ENCODE results near the gene ARHGAP45. TPM values are rescaled to one million over a fixed set of nuclear protein-coding genes. Genes with fewer than 3 reads are reported as not detected.

ARHGAP45 gene
- total RNA-seq, 3 donors from 2014 or later (not counting 1 experiment from before 2014, with no cell fraction given), result 535 to 601 (median 560) TPM

DNA sequence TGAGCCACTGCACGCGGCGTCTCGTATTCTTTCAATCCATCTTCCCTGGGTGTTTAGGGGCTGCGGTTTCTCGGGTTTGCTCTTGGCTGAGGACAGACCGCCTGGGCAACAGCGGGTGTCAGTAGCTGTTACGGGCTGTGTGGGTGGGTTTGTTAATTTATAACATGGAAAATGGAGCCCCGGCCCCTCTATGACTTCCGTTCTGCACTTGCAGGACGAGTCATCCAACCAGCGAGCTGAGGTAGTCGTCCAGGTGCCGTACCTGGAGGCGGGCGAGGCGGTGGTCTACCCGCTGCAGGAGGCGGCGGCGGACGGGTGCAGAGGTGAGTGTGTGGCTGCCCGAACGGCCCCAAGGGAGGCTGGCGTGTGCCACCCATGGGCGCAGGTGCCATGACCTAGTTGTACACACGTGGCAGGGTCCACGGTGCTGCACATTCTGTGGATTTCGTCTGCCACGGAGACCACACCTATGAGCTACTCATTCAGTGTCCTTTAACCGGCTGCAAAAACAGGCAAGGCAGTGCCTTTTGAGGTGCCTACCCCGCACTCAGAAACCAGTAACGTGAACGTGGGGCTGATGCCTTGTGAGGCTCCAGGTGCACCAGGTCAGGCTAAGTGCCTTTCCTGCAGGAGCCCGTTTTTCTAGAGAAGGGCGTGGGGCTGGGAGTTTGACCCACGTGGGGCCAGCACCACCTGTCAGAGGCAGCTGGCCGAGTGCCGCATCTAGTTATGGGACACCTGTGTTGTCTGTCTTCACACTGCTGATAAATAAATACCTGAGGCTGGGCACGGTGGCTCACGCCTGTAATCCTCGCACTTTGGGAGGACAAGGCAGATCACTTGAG lies 17.3 kb downstream of the ARHGAP45 start:
- Mint-ChIP-seq H3K9me3 (no peaks in the 10 kb centered on the region), H3K4me1 (peaks cover 19 to 30% of the 10 kb centered on the region in 2 donors), H3K27ac (peak overlapping the region in 1 of 2 donors; percentile 66), H3K27me3 (ENCODE audit: low read depth in 2 of 2) (no peaks in the 10 kb centered on the region), H3K4me3 (no peak overlapping the region), H3K36me3 (no peaks in the 10 kb centered on the region)
- TF ChIP-seq, protein P1, sequence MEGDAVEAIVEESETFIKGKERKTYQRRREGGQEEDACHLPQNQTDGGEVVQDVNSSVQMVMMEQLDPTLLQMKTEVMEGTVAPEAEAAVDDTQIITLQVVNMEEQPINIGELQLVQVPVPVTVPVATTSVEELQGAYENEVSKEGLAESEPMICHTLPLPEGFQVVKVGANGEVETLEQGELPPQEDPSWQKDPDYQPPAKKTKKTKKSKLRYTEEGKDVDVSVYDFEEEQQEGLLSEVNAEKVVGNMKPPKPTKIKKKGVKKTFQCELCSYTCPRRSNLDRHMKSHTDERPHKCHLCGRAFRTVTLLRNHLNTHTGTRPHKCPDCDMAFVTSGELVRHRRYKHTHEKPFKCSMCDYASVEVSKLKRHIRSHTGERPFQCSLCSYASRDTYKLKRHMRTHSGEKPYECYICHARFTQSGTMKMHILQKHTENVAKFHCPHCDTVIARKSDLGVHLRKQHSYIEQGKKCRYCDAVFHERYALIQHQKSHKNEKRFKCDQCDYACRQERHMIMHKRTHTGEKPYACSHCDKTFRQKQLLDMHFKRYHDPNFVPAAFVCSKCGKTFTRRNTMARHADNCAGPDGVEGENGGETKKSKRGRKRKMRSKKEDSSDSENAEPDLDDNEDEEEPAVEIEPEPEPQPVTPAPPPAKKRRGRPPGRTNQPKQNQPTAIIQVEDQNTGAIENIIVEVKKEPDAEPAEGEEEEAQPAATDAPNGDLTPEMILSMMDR (IDR thresholded peaks at IDR 0.05), result no peak
- no peaks in the 10 kb centered on the region for H3K9me3 ChIP-seq (ENCODE audit: control insufficient read depth, insufficient read depth, low read length)
- H3K27me3 ChIP-seq (ENCODE audit: control insufficient read depth, insufficient read depth, low read length), result no peaks in the 10 kb centered on the region
- H3K4me1 ChIP-seq (ENCODE audit: control insufficient read depth, insufficient read depth, low read length), result peaks cover 69% of the 10 kb centered on the region
- no peak overlapping the region for H3K27ac ChIP-seq (ENCODE audit: low read length)
- H3K36me3 ChIP-seq (ENCODE audit: control insufficient read depth, insufficient read depth, low read length), result peaks cover 87% of the 10 kb centered on the region
- no peak for ATAC-seq
- intact Hi-C loops (cut with micrococcal nuclease), result no loop called here
- 85% methylated on average over 43 of the region's 43 CpGs for WGBS (ENCODE audit: insufficient coverage)
- no peak overlapping the region for H3K4me3 ChIP-seq (ENCODE audit: low read length)
- peak in 1 of 2 donors; percentile 27 for DNase-seq

DNA sequence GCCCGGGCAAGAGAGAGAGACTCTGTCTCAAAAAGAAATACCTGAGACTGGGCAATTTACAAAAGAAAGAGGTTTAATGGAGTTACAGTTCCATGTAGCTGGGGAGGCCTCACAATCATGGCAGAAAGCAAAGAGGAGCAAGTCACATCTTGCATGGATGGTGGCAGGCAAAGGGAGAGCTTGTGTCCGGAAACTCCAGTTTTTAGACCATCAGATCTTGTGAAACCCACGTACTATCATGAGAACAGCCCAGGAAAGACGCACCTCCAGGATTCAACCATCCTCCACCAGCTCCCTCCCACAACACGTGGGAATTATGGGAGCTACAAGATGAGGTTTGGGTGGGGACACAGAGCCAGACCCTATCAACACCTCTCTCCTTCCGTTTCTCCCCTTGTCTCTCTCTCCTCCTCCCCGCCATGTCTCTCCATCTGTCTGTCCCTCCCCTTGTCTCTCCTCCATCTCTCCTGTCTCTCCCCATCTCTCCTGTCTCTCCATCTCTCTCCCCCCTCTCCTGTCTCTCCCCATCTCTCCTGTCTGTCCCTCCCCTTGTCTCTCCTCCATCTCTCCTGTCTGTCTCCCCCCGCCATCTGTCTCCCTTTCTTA lies 18.2 kb downstream of the ARHGAP45 start:
- Histone ChIP-seq H3K36me3 (ENCODE audit: control insufficient read depth, insufficient read depth, low read length) (peaks cover 82% of the 10 kb centered on the region), H3K4me3 (ENCODE audit: low read length) (no peak overlapping the region), H3K27ac (ENCODE audit: low read length) (no peak overlapping the region), H3K4me1 (ENCODE audit: control insufficient read depth, insufficient read depth, low read length) (peaks cover 68% of the 10 kb centered on the region), H3K27me3 (ENCODE audit: control insufficient read depth, insufficient read depth, low read length) (no peaks in the 10 kb centered on the region), H3K9me3 (ENCODE audit: control insufficient read depth, insufficient read depth, low read length) (no peaks in the 10 kb centered on the region)
- TF ChIP-seq, protein P1 (IDR thresholded peaks at IDR 0.05), result no peak
- ATAC-seq, result no peak
- Mint-ChIP-seq H3K4me1 (peaks cover 19 to 34% of the 10 kb centered on the region in 2 donors), H3K36me3 (no peaks in the 10 kb centered on the region), H3K9me3 (no peaks in the 10 kb centered on the region), H3K27ac (peak overlapping the region; percentile 66 to 74), H3K4me3 (peak overlapping the region; percentile 31), H3K27me3 (ENCODE audit: low read depth in 2 of 2) (no peaks in the 10 kb centered on the region)
- no peak for DNase-seq
- intact Hi-C loops (cut with micrococcal nuclease), result no loop called here
- WGBS (ENCODE audit: insufficient coverage), result 78% methylated on average over 6 of the region's 8 CpGs

DNA sequence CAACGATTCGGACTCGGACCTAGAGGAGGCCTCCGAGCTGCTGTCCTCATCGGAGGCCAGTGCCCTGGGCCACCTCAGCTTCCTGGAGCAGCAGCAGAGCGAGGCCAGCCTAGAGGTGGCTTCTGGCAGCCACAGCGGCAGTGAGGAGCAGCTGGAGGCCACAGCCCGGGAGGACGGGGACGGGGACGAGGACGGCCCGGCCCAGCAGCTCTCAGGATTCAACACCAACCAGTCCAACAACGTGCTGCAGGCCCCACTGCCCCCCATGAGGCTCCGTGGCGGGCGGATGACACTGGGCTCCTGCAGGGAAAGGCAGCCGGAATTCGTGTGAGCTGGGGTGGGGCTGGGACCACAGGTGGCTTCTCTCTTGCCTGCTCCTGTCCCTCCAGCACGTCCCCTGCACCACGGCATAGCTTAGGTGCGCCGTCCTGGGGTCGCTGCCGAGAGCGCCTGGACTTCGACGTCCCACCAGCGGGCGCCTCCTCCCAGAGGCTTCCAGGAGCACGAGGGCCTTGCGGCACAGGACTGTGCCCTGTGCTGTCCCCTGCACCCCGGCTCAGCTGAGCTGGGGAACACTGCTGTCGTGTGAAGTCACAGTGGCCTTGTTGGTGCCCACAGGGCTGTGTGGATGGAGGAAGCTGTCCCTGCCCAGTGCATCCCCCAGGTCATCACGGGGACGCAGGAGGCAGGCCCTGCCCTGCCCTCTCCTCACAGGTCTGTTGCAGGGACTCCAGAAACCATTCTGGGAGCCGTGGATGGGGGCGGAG lies 18.9 kb downstream of the ARHGAP45 start:
- H3K27me3 Mint-ChIP-seq (ENCODE audit: low read depth in 2 of 2), result no peaks in the 10 kb centered on the region
- no peaks in the 10 kb centered on the region for H3K27me3 ChIP-seq (ENCODE audit: control insufficient read depth, insufficient read depth, low read length)
- ATAC-seq, result no peak
- H3K27ac Mint-ChIP-seq, result peak overlapping the region; percentile 66 to 74
- H3K4me1 ChIP-seq (ENCODE audit: control insufficient read depth, insufficient read depth, low read length), result peaks cover 61% of the 10 kb centered on the region
- H3K4me3 Mint-ChIP-seq, result no peak overlapping the region
- no peaks in the 10 kb centered on the region for H3K36me3 Mint-ChIP-seq
- TF ChIP-seq, protein P1 (IDR thresholded peaks at IDR 0.05), result no peak
- H3K36me3 ChIP-seq (ENCODE audit: control insufficient read depth, insufficient read depth, low read length), result peaks cover 79% of the 10 kb centered on the region
- H3K4me3 ChIP-seq (ENCODE audit: low read length), result no peak overlapping the region
- no peak overlapping the region for H3K27ac ChIP-seq (ENCODE audit: low read length)
- H3K4me1 Mint-ChIP-seq, result peaks cover 19 to 34% of the 10 kb centered on the region in 2 donors
- 90% methylated on average over 38 of the region's 38 CpGs for WGBS (ENCODE audit: insufficient coverage)
- DNase-seq, result no peak
- no peaks in the 10 kb centered on the region for H3K9me3 Mint-ChIP-seq
- intact Hi-C loops (cut with micrococcal nuclease), result no loop called here
- H3K9me3 ChIP-seq (ENCODE audit: control insufficient read depth, insufficient read depth, low read length), result no peaks in the 10 kb centered on the region
